Limb (tissue), 2 donors: ENCODE measurements around the gene AKAP6.
"Not testable (repeated sequence)": the region's sequence is repeated elsewhere in the genome, so short reads cannot be mapped to it uniquely, and the experiment has no call there.

Experiments used
- DNase-seq, 2 donors: peaks; one replicate each; pipeline ENCODE4 v3.0.0-alpha.2; 2016; ENCODE audit errors: extremely low spot score in 2 of 2

Gene AKAP6

GRCh38 chr14:32443890-32444661, 115.0 kb downstream of the AKAP6 start:
- DNase-seq, result no peak

- DNase-seq, result no peak
Observed at GRCh38 chr14:32447371-32447770, 118.3 kb downstream of the AKAP6 start.

GRCh38 chr14:32449648-32450047, 120.5 kb downstream of the AKAP6 start:
- no peak for DNase-seq

- DNase-seq, result no peak
Observed at GRCh38 chr14:32450919-32451675, 122.0 kb downstream of the AKAP6 start.

GRCh38 chr14:32453857-32454810, 125.0 kb downstream of the AKAP6 start:
- DNase-seq, result no peak

- DNase-seq, result no peak
Observed at GRCh38 chr14:32457213-32457920, 128.3 kb downstream of the AKAP6 start.

- no peak for DNase-seq
Observed at GRCh38 chr14:32458720-32459119, 129.6 kb downstream of the AKAP6 start.

- no peak for DNase-seq
Observed at GRCh38 chr14:32460267-32460666, 131.2 kb downstream of the AKAP6 start.

- DNase-seq, result not testable (repeated sequence)
Observed at GRCh38 chr14:32462553-32462952, 133.5 kb downstream of the AKAP6 start.

GRCh38 chr14:32468955-32469354, 139.9 kb downstream of the AKAP6 start:
- no peak for DNase-seq

GRCh38 chr14:32469388-32470160, 140.5 kb downstream of the AKAP6 start:
- DNase-seq, result peak in 1 of 2 donors; percentile 85

GRCh38 chr14:32470161-32470715, 141.1 kb downstream of the AKAP6 start:
- DNase-seq, result no peak

- no peak for DNase-seq
Observed at GRCh38 chr14:32471181-32471580, 142.1 kb downstream of the AKAP6 start.

GRCh38 chr14:32472076-32472475, 143.0 kb downstream of the AKAP6 start:
- no peak for DNase-seq

GRCh38 chr14:32472512-32473463, 143.7 kb downstream of the AKAP6 start:
- peak; percentile 66 to 92 for DNase-seq

GRCh38 chr14:32473464-32473855, 144.4 kb downstream of the AKAP6 start:
- peak; percentile 53 to 57 for DNase-seq

GRCh38 chr14:32474478-32475195, 145.5 kb downstream of the AKAP6 start:
- no peak for DNase-seq

GRCh38 chr14:32476532-32476931, 147.4 kb downstream of the AKAP6 start:
- DNase-seq, result no peak
